Neural progenitor cell (in vitro differentiated cells): Measurements from ENCODE around the gene CFAP74. TPM values are rescaled to one million over a fixed set of nuclear protein-coding genes. Genes with fewer than 3 reads are reported as not detected.

ENCODE experiments used
- DNase-seq: peaks from one replicate; pipeline ENCODE4 v3.0.0-alpha.2; 2016; ENCODE audit warnings: low spot score
- H2AFZ ChIP-seq: fragments of 200-600 bp; sonication (generic); replicated peaks from 2 replicates; pipeline ENCODE4 v1.6.1; 2016; ENCODE audit warnings: antibody characterized with exemption
- H3F3A ChIP-seq: fragments of 200-600 bp; sonication (generic); 2 replicates; pipeline ENCODE4 v1.6.1; 2016; ENCODE audit warnings: antibody characterized with exemption, low read depth
- H3K27ac ChIP-seq: fragments of 200-600 bp; sonication (generic); 2 replicates; pipeline ENCODE4 v1.5.1; 2016; ENCODE audit warnings: mild to moderate bottlenecking
- H3K27me3 ChIP-seq: fragments of 200-600 bp; sonication (generic); 2 replicates; pipeline ENCODE4 v1.6.1; 2016; ENCODE audit warnings: mild to moderate bottlenecking, moderate library complexity
- H3K36me3 ChIP-seq: fragments of 200-600 bp; sonication (generic); 2 replicates; pipeline ENCODE4 v1.5.1; 2016
- H3K4me1 ChIP-seq: fragments of 200-600 bp; sonication (generic); 2 replicates; pipeline ENCODE4 v1.6.1; 2016; ENCODE audit warnings: mixed run types
- H3K4me2 ChIP-seq: fragments of 200-600 bp; sonication (generic); 2 replicates; pipeline ENCODE4 v1.6.1; 2016
- H3K4me3 ChIP-seq: fragments of 200-600 bp; sonication (generic); 2 replicates; pipeline ENCODE4 v1.5.1; 2016
- H3K79me2 ChIP-seq: fragments of 200-600 bp; sonication (generic); 2 replicates; pipeline ENCODE4 v1.6.1; 2016; ENCODE audit warnings: low read depth
- H3K9ac ChIP-seq: fragments of 200-600 bp; sonication (generic); 2 replicates; pipeline ENCODE4 v1.6.1; 2016
- H3K9me3 ChIP-seq: fragments of 200-600 bp; sonication (generic); 2 replicates; pipeline ENCODE4 v1.5.1; 2016; ENCODE audit warnings: low read depth
- H4K20me1 ChIP-seq: fragments of 200-600 bp; sonication (generic); 2 replicates; pipeline ENCODE4 v1.6.1; 2016; ENCODE audit warnings: low read depth
- H3K27ac Mint-ChIP-seq: 3 replicates; pipeline ENCODE4 v1.8.0; 2021; ENCODE audit warnings: mixed read lengths
- H3K27me3 Mint-ChIP-seq: 2 replicates; pipeline ENCODE4 v1.8.0; 2022; ENCODE audit warnings: low read depth, mild to moderate bottlenecking, inconsistent platforms, moderate library complexity, mixed read lengths; ENCODE audit not compliant: insufficient read depth
- H3K36me3 Mint-ChIP-seq: 3 replicates; pipeline ENCODE4 v1.8.0; 2021; ENCODE audit warnings: mixed read lengths
- H3K4me1 Mint-ChIP-seq: 3 replicates; pipeline ENCODE4 v1.8.0; 2021; ENCODE audit warnings: mixed read lengths
- H3K4me3 Mint-ChIP-seq: 3 replicates; pipeline ENCODE4 v1.8.0; 2021; ENCODE audit warnings: mild to moderate bottlenecking, moderate library complexity, mixed read lengths
- H3K9me3 Mint-ChIP-seq: 3 replicates; pipeline ENCODE4 v1.8.0; 2020; ENCODE audit warnings: mixed read lengths
- EZH2 ChIP-seq: fragments of 200-600 bp; sonication (generic); IDR thresholded peaks from 2 replicates; pipeline ENCODE4 v1.6.1; 2017; ENCODE audit warnings: antibody characterized with exemption, mild to moderate bottlenecking, moderate library complexity
- EZH2phosphoT487 ChIP-seq: fragments of 200-600 bp; sonication (generic); IDR thresholded peaks from 2 replicates; pipeline ENCODE4 v1.6.1; 2017; ENCODE audit warnings: antibody characterized with exemption
- total RNA-seq: library from RNA; depleted of rRNA; stranded (reverse); fragments of >200 nt; gene quantifications from 2 replicates; pipeline ENCODE4 v1.2.3, GENCODE V29; 2015; ENCODE audit warnings: low replicate concordance
- TF ChIP-seq, protein P1 (sequence below): fragments of 200-600 bp; sonication (generic); IDR thresholded peaks from 2 replicates; pipeline ENCODE4 v1.5.1; 2017; ENCODE audit warnings: antibody characterized with exemption, mild to moderate bottlenecking

The CFAP74 gene
- total RNA-seq, 1 donor from 2014 or later: not detected

DNA sequence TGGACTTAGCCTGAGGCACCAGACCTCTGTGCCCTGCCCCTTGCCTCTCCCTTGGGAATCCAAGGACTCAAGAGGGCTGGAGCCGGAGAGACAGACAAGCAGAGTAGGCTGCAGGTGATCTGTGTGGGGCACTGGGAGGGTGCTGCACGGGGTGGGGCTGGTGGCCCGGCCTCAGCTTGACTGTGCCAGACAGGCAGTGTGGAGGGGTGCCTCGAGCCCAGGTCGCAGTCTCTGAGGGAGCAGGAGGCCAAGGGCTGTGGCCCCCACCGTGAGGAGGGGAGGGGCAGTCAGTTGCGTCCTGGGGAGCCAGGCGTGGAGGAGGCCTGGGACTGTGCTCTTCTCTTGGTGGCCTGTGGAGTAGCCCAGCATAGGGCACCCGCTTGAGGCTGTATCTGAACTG is 19.6 kb upstream of the CFAP74 start:
- no peak overlapping the region for H3K27ac ChIP-seq

GRCh38 chr1:2022063-2022770 is 18.6 kb upstream of the CFAP74 start:
- Mint-ChIP-seq H3K27me3 (peaks cover 33% of the 10 kb centered on the region), H3K36me3 (peaks cover 3% of the 10 kb centered on the region), H3K9me3 (peaks cover 2% of the 10 kb centered on the region), H3K4me1 (peaks cover 9% of the 10 kb centered on the region), H3K27ac (no peak overlapping the region), H3K4me3 (no peak overlapping the region)
- Histone ChIP-seq H4K20me1 (peaks cover 27% of the 10 kb centered on the region), H3K9me3 (no peaks in the 10 kb centered on the region), H3K36me3 (no peaks in the 10 kb centered on the region), H3K4me3 (no peak overlapping the region), H3K4me1 (peaks cover 9% of the 10 kb centered on the region), H3K27me3 (peaks cover 57% of the 10 kb centered on the region), H3K79me2 (no peaks in the 10 kb centered on the region), H3K27ac (no peak overlapping the region), H3F3A (peaks cover 14% of the 10 kb centered on the region), H2AFZ (no peak overlapping the region), H3K9ac (no peak overlapping the region), H3K4me2 (no peak overlapping the region)
- TF ChIP-seq EZH2phosphoT487: no peak
- no peak for TF ChIP-seq EZH2
- TF ChIP-seq, protein P1, sequence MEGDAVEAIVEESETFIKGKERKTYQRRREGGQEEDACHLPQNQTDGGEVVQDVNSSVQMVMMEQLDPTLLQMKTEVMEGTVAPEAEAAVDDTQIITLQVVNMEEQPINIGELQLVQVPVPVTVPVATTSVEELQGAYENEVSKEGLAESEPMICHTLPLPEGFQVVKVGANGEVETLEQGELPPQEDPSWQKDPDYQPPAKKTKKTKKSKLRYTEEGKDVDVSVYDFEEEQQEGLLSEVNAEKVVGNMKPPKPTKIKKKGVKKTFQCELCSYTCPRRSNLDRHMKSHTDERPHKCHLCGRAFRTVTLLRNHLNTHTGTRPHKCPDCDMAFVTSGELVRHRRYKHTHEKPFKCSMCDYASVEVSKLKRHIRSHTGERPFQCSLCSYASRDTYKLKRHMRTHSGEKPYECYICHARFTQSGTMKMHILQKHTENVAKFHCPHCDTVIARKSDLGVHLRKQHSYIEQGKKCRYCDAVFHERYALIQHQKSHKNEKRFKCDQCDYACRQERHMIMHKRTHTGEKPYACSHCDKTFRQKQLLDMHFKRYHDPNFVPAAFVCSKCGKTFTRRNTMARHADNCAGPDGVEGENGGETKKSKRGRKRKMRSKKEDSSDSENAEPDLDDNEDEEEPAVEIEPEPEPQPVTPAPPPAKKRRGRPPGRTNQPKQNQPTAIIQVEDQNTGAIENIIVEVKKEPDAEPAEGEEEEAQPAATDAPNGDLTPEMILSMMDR: no peak
- no peak for DNase-seq

More for the DNA sequence above, 19.6 kb upstream of the CFAP74 start:
- Histone ChIP-seq H3K4me1 (peaks cover 9% of the 10 kb centered on the region), H3K79me2 (no peaks in the 10 kb centered on the region), H3K9me3 (no peaks in the 10 kb centered on the region), H3F3A (peaks cover 14% of the 10 kb centered on the region), H3K36me3 (no peaks in the 10 kb centered on the region), H3K9ac (no peak overlapping the region), H2AFZ (no peak overlapping the region), H3K4me3 (no peak overlapping the region), H4K20me1 (peaks cover 24% of the 10 kb centered on the region), H3K4me2 (no peak overlapping the region), H3K27me3 (peaks cover 47% of the 10 kb centered on the region)
- TF ChIP-seq EZH2: no peak
- TF ChIP-seq, protein P1: no peak
- TF ChIP-seq EZH2phosphoT487: no peak
- Mint-ChIP-seq H3K36me3 (no peaks in the 10 kb centered on the region), H3K4me3 (no peak overlapping the region), H3K27ac (no peak overlapping the region), H3K4me1 (peaks cover 4% of the 10 kb centered on the region), H3K27me3 (peaks cover 26% of the 10 kb centered on the region), H3K9me3 (peaks cover 2% of the 10 kb centered on the region)
- DNase-seq: no peak

- H3K4me1 Mint-ChIP-seq: peaks cover 9% of the 10 kb centered on the region
- H3K36me3 Mint-ChIP-seq: peaks cover 3% of the 10 kb centered on the region
- DNase-seq: no peak
- H3K27ac Mint-ChIP-seq: no peak overlapping the region
- no peak overlapping the region for H3K4me3 ChIP-seq
- H3K79me2 ChIP-seq: no peaks in the 10 kb centered on the region
- peaks cover 30% of the 10 kb centered on the region for H3K27me3 Mint-ChIP-seq
- H3K36me3 ChIP-seq: no peaks in the 10 kb centered on the region
- H4K20me1 ChIP-seq: peaks cover 27% of the 10 kb centered on the region
- H3K27me3 ChIP-seq: peaks cover 64% of the 10 kb centered on the region
- H2AFZ ChIP-seq: no peak overlapping the region
- no peak overlapping the region for H3K27ac ChIP-seq
- no peak overlapping the region for H3K9ac ChIP-seq
- no peak for TF ChIP-seq EZH2
- H3K9me3 Mint-ChIP-seq: peaks cover 2% of the 10 kb centered on the region
- H3K4me2 ChIP-seq: no peak overlapping the region
- peaks cover 9% of the 10 kb centered on the region for H3K4me1 ChIP-seq
- no peaks in the 10 kb centered on the region for H3K9me3 ChIP-seq
- no peak overlapping the region for H3K4me3 Mint-ChIP-seq
- H3F3A ChIP-seq: peaks cover 14% of the 10 kb centered on the region
Measured at GRCh38 chr1:2021550-2021949, 18.0 kb upstream of the CFAP74 start.

GRCh38 chr1:2020310-2020655 is 16.7 kb upstream of the CFAP74 start:
- no peaks in the 10 kb centered on the region for H3K9me3 ChIP-seq
- H3K4me2 ChIP-seq: no peak overlapping the region
- H2AFZ ChIP-seq: no peak overlapping the region
- H3K27me3 ChIP-seq: peaks cover 76% of the 10 kb centered on the region
- no peak overlapping the region for H3K27ac ChIP-seq
- H3K9ac ChIP-seq: no peak overlapping the region
- peaks cover 14% of the 10 kb centered on the region for H3F3A ChIP-seq
- H3K4me3 Mint-ChIP-seq: peak overlapping the region; percentile 35
- peaks cover 32% of the 10 kb centered on the region for H3K27me3 Mint-ChIP-seq
- peaks cover 9% of the 10 kb centered on the region for H3K4me1 ChIP-seq
- peaks cover 2% of the 10 kb centered on the region for H3K9me3 Mint-ChIP-seq
- TF ChIP-seq, protein P1: no peak
- no peak for TF ChIP-seq EZH2phosphoT487
- no peak for TF ChIP-seq EZH2
- no peak for DNase-seq
- peaks cover 9% of the 10 kb centered on the region for H3K4me1 Mint-ChIP-seq
- H3K27ac Mint-ChIP-seq: no peak overlapping the region
- H3K79me2 ChIP-seq: no peaks in the 10 kb centered on the region
- H3K36me3 ChIP-seq: no peaks in the 10 kb centered on the region
- H3K36me3 Mint-ChIP-seq: peaks cover 3% of the 10 kb centered on the region
- peaks cover 27% of the 10 kb centered on the region for H4K20me1 ChIP-seq
- no peak overlapping the region for H3K4me3 ChIP-seq
